HG03520 (cell line): Measurements from ENCODE around the gene NAT8L.

Source experiments
- ATAC-seq: cut with Tn5 transposase; IDR thresholded peaks from one replicate; pipeline ENCODE4 v1.9.1; 2021; ENCODE audit warnings: mild to moderate bottlenecking, moderate library complexity; ENCODE audit not compliant: unreplicated experiment

The NAT8L gene

DNA sequence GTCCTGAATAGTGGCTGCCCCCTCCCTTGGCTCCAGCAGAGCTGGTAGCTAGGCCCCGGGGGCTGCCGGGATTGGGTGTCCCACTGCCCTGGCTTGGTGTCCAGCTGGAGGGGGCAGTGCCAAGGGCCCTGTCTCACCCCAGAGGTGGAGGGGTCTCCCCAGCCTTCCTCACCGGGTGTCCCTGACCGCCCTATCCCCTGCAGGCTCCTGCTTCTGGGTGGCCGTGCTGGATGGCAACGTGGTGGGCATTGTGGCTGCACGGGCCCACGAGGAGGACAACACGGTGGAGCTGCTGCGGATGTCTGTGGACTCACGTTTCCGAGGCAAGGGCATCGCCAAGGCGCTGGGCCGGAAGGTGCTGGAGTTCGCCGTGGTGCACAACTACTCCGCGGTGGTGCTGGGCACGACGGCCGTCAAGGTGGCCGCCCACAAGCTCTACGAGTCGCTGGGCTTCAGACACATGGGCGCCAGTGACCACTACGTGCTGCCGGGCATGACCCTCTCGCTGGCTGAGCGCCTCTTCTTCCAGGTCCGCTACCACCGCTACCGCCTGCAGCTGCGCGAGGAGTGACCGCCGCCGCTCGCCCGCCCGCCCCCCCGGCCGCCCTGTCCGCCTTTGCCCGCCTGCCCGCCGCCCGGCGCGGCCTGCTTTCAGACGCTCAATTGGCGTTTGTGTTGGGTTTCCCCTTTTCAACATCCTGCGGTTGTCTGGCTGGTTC is 4.6 kb downstream of the NAT8L start:
- no peak for ATAC-seq

GRCh38 chr4:2064276-2064991 is 5.3 kb downstream of the NAT8L start:
- ATAC-seq, result no peak

GRCh38 chr4:2065106-2065930 is 6.2 kb downstream of the NAT8L start:
- ATAC-seq, result no peak

DNA sequence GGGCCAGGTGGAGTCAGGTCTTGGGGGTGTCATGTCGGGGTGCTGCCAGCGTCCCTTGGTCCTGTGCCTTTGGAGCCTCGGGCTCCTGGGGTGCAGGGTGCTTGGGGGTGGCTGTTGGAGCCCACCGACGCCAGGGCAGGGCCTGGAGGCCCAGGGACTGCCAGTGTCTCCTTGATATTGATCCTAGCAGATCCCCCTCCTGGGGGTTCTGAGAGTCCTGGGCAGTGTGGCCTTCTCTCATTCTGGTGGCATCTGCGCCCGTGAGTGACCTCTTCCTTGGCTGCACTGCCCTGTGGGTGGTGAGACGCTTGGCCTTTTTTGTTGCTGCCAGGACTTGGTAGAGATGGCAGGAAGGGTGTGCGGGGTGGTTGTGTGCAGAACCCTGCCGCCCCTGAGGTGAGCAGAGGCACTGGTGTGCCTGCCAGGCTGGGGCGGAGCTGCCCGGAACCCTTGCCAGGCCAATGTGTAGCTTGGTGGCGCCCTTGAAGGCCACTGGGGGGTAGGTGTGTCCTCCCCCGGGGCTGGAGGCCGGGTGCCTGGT is 7.0 kb downstream of the NAT8L start:
- no peak for ATAC-seq

DNA sequence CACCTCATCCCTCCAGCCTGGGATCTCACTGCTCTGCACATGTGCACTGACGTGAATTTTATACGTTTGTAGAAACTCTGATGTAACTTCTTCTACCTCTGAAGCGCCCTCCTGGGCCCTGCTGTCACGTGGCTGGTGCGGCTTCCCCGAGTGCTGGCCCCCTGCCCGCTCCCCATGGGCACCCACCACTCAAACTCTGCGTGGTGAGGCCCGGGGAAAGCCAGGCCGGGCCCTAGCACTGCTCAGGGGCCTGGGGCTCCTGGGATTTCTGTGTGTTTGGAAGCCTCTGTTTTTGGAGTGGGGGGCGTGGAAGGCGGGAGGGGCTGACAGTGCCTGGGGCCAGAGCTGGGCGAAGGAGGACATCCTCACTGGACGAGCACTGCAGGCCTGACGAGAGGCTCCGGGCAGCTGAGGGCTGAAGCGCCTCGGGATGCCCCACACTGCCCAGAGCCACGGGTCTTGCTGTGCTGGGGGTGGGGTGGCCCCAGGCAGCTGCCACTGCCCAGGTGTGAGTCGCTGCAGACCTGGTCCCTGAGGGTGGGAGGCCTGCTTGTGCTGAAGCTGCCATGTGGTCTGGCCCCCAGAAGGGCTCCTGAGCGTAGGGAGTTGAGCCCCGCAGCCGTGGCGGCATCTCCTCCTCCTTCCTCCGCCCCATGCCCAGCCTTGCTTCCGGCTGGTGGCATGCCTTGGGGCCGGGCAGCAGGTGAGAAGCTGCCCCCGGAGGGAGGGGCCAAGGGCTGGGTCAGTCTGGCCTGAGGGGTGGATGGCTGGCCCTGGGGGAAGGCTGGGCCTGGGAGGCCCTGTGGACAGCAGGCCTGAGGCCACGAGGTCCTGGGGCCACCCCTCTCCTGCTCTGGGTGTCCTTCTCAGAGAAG is 7.7 kb downstream of the NAT8L start:
- no peak for ATAC-seq

DNA sequence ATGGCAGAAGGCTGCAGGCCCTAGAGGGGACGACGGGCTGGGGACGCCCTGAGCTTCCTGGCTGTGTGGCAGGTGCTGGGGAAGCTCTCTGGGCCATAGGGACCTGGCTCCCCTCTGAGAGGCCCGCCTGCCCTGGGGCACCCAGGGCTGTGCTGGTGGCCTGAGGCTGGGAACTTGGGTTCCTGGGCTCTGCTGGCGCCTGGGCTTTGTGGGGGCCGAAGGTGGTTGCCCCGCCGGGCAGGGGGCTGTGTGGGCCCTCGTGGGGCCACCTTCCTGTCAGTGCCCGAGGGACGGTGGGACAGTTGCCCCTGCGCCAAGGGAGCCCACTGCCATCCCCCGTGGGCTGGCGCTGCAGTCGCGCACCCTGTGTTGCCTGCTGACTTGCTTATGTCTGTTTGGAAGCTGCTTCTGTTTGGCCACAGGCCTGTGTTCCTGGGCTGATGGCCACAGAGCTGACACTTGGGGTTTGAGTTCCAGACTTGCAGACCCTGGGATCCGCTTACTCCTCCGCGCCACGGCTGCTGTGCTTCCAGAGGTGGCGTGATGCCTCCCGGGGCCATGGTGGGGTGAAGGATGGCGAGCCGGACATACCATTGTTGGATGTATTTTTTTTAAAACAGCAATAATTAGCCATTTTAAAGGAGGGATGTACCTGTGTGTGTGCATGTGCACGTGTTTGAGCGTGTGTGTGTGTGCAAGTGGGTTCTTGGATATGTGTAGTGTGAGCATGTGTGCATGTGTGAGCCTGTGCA is 8.5 kb downstream of the NAT8L start:
- no peak for ATAC-seq

DNA sequence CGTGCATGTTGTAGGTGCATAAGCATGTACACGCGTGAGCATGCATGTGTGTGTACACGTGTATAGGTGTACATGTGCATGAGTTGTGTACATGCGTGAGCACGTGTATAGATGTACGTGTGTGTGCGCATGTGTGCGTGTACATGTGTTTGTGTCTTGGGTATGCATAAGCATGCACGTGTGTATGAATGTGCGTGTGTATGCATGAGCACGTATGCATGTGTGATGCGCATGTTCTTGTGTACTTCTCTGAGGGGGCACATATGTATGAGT is 9.0 kb downstream of the NAT8L start:
- no peak for ATAC-seq

DNA sequence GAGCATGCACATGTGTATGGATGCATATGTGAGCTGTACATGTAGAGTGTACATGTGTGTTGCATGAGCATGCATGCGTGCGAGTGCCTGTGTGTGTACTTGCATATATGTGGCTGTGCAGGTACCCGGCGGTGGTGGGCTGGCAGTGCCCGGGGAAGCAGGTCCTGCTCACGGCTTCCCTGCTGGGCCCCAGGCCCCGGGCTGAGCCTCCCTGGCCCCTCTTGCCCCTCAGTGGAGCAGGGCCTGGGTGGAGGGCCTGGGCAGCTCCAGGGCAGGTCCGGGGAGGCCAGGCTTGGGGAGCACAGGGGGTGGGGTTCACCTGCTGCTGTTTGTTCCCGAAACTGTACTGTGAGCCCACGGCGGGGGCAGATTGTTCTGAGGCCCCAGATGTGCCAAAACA is 9.4 kb downstream of the NAT8L start:
- no peak for ATAC-seq

DNA sequence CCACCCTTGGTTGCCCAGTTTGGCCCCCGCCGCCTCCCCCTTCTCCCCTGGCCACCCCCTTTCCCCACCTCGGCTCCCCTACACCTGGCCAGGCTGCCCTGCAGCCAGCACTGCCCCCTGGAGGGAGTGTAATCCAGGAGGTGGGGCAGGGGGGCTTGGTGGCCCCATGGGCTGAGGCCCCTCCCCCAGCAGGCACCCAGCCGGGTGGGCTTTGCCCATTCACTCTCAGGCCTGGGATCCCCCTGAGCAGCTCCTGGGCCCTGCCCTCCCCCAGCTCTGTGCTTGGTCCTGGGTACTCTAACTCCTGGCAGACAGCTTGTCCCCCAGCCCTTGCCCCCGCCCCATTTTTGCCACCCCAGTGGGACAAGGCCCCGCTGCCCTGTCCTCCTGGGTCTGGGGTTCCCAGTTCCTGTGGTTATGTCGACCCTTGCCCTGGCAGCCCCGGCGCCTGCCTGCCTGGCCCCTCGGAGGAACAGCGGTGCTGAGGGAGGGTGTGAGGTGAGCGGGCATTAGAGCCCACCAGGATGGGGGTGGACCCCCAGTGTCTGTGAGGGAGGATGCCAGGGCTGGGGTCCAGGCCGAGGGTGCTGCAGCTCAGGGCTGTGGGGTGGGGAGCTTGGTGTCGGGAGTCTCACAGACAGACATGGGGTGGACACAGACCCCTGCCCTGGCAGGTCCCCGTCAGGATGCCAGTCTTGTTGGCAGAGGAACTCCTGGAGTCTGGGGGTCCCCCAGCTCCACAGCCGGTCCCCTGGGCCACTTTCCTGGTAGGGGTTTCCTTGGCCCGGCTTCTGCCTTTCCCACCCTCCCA is 10.2 kb downstream of the NAT8L start:
- ATAC-seq, result no peak

DNA sequence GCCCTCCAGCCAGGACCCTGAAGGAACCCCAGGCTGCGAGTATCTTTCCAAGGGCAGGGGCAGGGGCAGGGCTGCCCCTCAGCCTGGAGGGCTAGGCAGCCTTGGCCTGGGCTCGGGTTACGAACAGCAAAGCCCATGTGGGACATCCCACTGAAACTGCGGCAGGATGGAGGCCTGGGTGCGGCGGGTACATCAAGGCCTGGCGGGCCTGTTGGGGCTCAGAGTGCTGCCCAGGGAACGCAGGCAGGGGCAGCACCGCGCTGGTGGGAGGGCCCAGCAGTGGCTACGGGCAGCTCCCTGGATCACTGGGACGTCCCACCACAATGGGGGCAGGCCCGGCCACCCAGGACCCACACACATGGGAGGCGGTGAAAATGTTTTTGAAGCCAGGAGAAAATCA is 10.9 kb downstream of the NAT8L start:
- no peak for ATAC-seq

GRCh38 chr4:2070421-2071251 is 11.5 kb downstream of the NAT8L start:
- ATAC-seq, result no peak

DNA sequence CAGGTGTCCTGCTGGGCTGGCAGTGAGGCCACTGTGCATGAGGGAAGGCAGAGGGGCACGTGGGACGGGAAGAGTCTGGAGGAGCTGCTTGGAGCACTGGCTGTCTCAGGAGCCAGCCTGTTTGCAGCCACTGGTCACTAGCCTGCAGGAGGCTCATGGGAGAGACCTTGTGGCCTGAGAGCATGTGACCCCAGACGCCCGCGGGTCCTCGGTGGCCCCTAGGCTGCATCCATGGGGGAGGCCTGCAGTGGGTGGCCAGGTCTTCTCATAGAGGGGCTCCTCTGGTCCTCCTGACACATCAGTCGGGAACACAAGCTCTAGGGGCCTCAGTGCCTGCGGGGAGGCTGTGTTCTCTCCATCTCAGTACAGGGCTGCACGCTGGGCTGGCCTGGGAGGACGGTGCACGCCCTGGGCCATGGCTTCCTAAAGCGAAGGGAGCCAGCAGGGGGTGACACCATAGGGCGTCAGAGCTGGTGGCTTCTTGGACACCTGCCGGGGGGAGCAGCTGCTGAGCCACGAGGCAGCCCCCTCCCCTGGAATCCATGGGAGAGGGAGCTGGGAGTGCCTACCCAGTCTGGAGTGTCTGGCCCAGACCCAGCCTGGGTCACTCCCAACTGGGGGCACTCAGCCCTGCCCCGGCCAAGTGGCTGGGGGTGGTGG is 12.3 kb downstream of the NAT8L start:
- ATAC-seq, result no peak

- ATAC-seq, result no peak
Observed at GRCh38 chr4:2071912-2072867, 13.1 kb downstream of the NAT8L start.

GRCh38 chr4:2072971-2073807 is 14.1 kb downstream of the NAT8L start:
- ATAC-seq, result no peak

GRCh38 chr4:2073808-2074481 is 14.8 kb downstream of the NAT8L start:
- ATAC-seq, result no peak
